Kidney (tissue), 14 donors: ENCODE measurements around the gene CFAP58. TPM values are rescaled to one million over a fixed set of nuclear protein-coding genes. Genes with fewer than 3 reads are reported as not detected.

ENCODE experiments used
- DNase-seq, 5 donors: peaks; one replicate each; pipeline ENCODE4 v3.0.0-alpha.2; 2013 to 2020
- FAIRE-seq: peaks from 2 replicates; lab custom pipeline; 2012; peaks lifted over from hg19 to GRCh38; lab: Jason Lieb, UNC
- H3K27ac ChIP-seq, 2 donors: one replicate each; pipeline ENCODE4 v1.7.0; 2013; ENCODE audit warnings: low read depth in 2 of 2, low read length in 2 of 2, inconsistent platforms in 1 of 2
- H3K27me3 ChIP-seq: one replicate; pipeline ENCODE4 v1.7.1; 2013; ENCODE audit warnings: low read length, inconsistent platforms; ENCODE audit not compliant: control insufficient read depth, insufficient read depth
- H3K36me3 ChIP-seq, 3 donors: one replicate each; pipeline versions ENCODE4 v1.7.0 to v1.7.1; 2013; ENCODE audit warnings: low read length in 3 of 3, control low read depth in 1 of 3, inconsistent platforms in 1 of 3; ENCODE audit not compliant: insufficient read depth in 3 of 3, control insufficient read depth in 2 of 3
- H3K4me1 ChIP-seq, 3 donors: one replicate each; pipeline versions ENCODE4 v1.7.0 to v1.7.1; 2013; ENCODE audit warnings: low read length in 3 of 3, inconsistent platforms in 1 of 3, low read depth in 1 of 3; ENCODE audit not compliant: control insufficient read depth in 2 of 3, insufficient read depth in 2 of 3
- H3K4me3 ChIP-seq, 3 donors: one replicate each; pipeline versions ENCODE4 v1.7.0 to v1.8.1; 2013; ENCODE audit warnings: low read length in 3 of 3, control low read depth in 1 of 3, inconsistent platforms in 1 of 3
- H3K9ac ChIP-seq, 3 donors: one replicate each; pipeline versions ENCODE4 v1.7.0 to v1.7.1; 2013; ENCODE audit warnings: low read length in 3 of 3, control low read depth in 1 of 3, inconsistent platforms in 1 of 3
- H3K9me3 ChIP-seq, 3 donors: one replicate each; pipeline versions ENCODE4 v1.7.0 to v1.7.1; 2013; ENCODE audit warnings: low read length in 3 of 3, control low read depth in 1 of 3, inconsistent platforms in 1 of 3; ENCODE audit not compliant: control insufficient read depth in 2 of 3, insufficient read depth in 1 of 3
- CTCF ChIP-seq: IDR thresholded peaks from 3 replicates; pipeline ENCODE4 v1.5.1; 2012; ENCODE audit warnings: mild to moderate bottlenecking, moderate library complexity, borderline replicate concordance; ENCODE audit not compliant: insufficient read depth; ENCODE audit errors: extremely low read depth
- intact Hi-C: fragments of 100-400 bp; cut with DNase I; formaldehyde crosslinking; loops from one replicate; pipeline ENCODE4 v1.11.1; 2022
- polyA plus RNA-seq: library from polyadenylated mRNA; stranded (reverse); fragments of 350-450 nt; fragmentation: Illumina TruSeq; extraction: RNeasy Lipid Tissue Mini Kit (QIAGEN cat#74804); gene quantifications from one replicate; pipeline ENCODE4 v1.2.3, GENCODE V29; 2014; ENCODE audit warnings: low read depth, low replicate concordance; ENCODE audit not compliant: insufficient read depth
- total RNA-seq: library from RNA; stranded (reverse); fragmentation: NEBNext Ultra II Directional; extraction: Animal tissue kit (Norgen Biotek cat#: 25700); gene quantifications from one replicate; pipeline ENCODE4 v1.2.1, GENCODE V29; 2021
- donor health status: control.
- donor health status: control.
- donor health status: control.
- donor health status: control.
- donor health status: control.
- donor health status: DM: yes; HTN: yes; CAD: no.
- donor health status: Normal renal cell carcinoma (clear cell type).

Gene CFAP58
- total and polyA plus RNA-seq, 2 donors from 2014 or later, result 0.19 to 0.35 TPM

GRCh38 chr10:104502907-104503306 lies 149.3 kb downstream of the CFAP58 start:
- H3K4me3 ChIP-seq, result no peak overlapping the region
- FAIRE-seq, result no peak
- no peak for TF ChIP-seq CTCF

More at GRCh38 chr10:104502907-104503306, 149.3 kb downstream of the CFAP58 start:
- H3K9ac ChIP-seq, result no peak overlapping the region
- no peak overlapping the region for H3K27ac ChIP-seq
- intact Hi-C loops, result no loop called here
- DNase-seq, result no peak
- no peaks in the 10 kb centered on the region for H3K9me3 ChIP-seq
- H3K27me3 ChIP-seq, result no peaks in the 10 kb centered on the region
- no peaks in the 10 kb centered on the region for H3K4me1 ChIP-seq
- no peaks in the 10 kb centered on the region for H3K36me3 ChIP-seq

Other genes starting within 250 kb of the CFAP58 start
- gene SFR1, start 231.7 kb upstream of the CFAP58 start, total RNA-seq, result 9.3 TPM
- gene SFR1, start 231.7 kb upstream of the CFAP58 start, polyA plus RNA-seq, result 7.3 TPM
- 7.2 TPM for gene CFAP43, start 121.5 kb upstream of the CFAP58 start, total RNA-seq
- 3.1 TPM for gene CFAP43, start 121.5 kb upstream of the CFAP58 start, polyA plus RNA-seq
- gene GSTO1, start 98.9 kb upstream of the CFAP58 start, total RNA-seq, result 83.7 TPM
- gene GSTO1, start 98.9 kb upstream of the CFAP58 start, polyA plus RNA-seq, result 263 TPM
- gene GSTO2, start 84.6 kb upstream of the CFAP58 start, total RNA-seq, result 22.3 TPM
- gene GSTO2, start 84.6 kb upstream of the CFAP58 start, polyA plus RNA-seq, result 56.7 TPM
- 21.6 TPM for gene ITPRIP, start 15.4 kb upstream of the CFAP58 start, total RNA-seq
- 9.0 TPM for gene ITPRIP, start 15.4 kb upstream of the CFAP58 start, polyA plus RNA-seq